22Rv1 (cell line): Measurements from ENCODE around the gene PDGFB.

Experiments used
- H3K27ac ChIP-seq: fragments of 450-650 bp; 2 replicates; pipeline ENCODE4 v1.5.1; 2017
- ZFX ChIP-seq: fragments of 450-650 bp; IDR thresholded peaks from 2 replicates; pipeline ENCODE4 v1.6.1; 2017; ENCODE audit warnings: antibody characterized with exemption, borderline replicate concordance
- TF ChIP-seq, protein P1 (sequence below): fragments of 450-650 bp; IDR thresholded peaks from 2 replicates; pipeline ENCODE4 v1.5.1; 2017; ENCODE audit warnings: mild to moderate bottlenecking

Gene PDGFB

DNA sequence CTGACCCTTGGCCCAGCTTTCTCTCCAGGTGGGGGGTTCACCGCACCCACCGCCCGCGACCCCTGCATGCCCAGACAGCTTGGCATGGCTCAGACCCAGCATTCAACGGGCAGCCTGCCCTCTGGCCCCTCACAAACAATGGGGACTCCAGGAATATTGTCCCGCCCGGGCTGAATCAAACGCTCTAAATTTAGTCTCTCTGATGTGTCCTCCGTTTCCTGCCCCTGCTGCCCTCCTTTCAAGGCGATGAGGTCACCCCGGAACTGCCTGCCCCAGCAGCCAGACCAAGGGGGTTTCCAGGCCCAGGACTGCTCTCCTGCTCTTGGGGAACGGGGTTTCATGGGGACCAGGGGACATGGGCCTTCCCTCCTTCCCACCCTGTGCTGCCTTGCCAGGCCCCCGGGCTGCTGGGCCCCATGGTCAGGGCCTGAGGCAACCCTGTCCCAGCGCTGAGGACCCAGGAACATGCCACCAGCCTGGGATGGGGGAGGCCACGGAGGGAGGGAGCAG, 10.1 kb upstream of the PDGFB start:
- no peak for TF ChIP-seq ZFX
- TF ChIP-seq, protein P1, sequence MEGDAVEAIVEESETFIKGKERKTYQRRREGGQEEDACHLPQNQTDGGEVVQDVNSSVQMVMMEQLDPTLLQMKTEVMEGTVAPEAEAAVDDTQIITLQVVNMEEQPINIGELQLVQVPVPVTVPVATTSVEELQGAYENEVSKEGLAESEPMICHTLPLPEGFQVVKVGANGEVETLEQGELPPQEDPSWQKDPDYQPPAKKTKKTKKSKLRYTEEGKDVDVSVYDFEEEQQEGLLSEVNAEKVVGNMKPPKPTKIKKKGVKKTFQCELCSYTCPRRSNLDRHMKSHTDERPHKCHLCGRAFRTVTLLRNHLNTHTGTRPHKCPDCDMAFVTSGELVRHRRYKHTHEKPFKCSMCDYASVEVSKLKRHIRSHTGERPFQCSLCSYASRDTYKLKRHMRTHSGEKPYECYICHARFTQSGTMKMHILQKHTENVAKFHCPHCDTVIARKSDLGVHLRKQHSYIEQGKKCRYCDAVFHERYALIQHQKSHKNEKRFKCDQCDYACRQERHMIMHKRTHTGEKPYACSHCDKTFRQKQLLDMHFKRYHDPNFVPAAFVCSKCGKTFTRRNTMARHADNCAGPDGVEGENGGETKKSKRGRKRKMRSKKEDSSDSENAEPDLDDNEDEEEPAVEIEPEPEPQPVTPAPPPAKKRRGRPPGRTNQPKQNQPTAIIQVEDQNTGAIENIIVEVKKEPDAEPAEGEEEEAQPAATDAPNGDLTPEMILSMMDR: no peak
- no peak overlapping the region for H3K27ac ChIP-seq

GRCh38 chr22:39254122-39254521, 9.3 kb upstream of the PDGFB start:
- H3K27ac ChIP-seq: no peak overlapping the region
- TF ChIP-seq ZFX: no peak
- TF ChIP-seq, protein P1: no peak

- peak overlapping the region; percentile 13; the same call in 1 of the 2 replicates for H3K27ac ChIP-seq
Observed at GRCh38 chr22:39253435-39254070, 8.8 kb upstream of the PDGFB start.

DNA sequence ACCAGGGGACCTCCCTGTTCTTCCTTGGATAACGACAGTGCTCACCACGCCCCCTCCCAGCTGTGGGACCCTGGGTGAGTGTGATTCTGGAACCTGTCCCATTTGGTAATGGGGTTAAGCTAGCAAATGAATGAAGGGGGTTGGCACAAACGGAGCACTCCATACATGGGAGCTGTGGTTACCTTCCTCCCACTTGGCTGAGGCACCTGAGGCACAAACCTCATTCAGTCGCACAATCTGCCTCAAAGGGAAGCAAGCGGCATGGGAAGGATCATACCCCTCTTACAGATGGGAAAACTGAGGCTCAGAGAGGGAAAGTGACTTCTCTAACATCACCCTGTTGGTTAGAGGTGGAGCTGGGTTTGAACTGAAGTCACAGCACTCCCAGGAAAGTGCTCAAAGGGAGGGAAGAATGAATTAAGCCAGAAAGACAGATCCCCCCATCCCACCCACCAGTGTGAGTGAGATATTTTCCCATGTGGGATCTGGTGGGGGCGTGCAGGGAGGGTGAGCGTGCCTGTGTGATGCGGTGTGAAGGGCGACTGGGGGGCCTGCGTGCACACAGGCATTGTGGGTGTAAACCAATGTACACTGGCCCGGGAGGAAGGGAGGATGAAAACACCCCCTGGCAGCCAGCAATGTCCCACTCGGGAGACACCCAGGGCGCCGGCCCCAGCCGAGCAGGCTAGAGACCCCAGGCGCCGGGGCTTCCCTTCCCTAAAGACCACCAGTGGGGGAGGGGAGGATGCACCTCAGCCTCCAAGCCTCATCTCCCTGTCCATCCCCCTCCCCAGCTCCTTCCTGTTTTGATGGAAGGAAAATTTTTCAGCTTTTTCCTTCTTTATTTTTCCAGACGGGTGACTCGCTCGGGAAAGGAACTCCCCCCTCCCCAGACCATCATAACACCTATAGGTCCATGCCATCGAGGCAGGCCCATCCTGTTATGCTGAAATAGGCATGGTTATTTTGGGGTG, 8.0 kb upstream of the PDGFB start:
- H3K27ac ChIP-seq: no peak overlapping the region; the same call in 1 of the 2 replicates
- no peak for TF ChIP-seq ZFX
- TF ChIP-seq, protein P1: no peak

More at GRCh38 chr22:39253435-39254070, 8.8 kb upstream of the PDGFB start:
- no peak for TF ChIP-seq ZFX
- TF ChIP-seq, protein P1: no peak

DNA sequence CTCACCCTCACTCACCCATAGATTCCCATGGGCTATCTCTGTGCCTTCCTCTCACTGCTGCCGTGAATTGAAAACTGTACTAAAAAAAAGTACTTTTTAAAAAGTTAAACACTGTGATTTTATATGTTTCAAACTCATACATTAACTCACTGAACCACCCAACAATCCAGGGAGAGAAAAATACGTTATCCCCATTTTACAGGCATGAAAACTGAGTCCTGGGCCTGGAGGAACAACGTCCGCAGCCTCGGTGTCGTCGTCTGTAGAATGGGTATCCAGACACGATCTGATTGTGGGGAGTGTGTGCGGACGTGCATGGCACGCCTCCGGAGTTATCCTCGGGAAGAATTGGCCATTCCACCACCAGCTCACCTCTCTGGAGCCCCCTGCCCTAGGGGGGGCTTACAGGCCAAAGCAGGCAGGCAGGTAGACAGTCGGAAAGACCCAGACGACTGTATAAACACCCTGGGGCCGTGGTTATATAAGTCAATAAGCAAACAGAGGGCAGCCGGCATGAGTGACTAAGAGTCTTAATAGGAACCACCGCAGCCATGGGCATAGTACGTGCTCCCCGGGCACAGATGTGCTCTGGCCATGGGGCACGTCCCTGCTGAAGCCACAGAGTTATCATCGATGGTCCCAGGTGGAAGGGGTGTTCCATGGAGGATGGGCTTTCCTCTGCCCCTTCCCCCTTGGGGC, 7.1 kb upstream of the PDGFB start:
- no peak for TF ChIP-seq ZFX
- TF ChIP-seq, protein P1: no peak
- H3K27ac ChIP-seq: no peak overlapping the region

DNA sequence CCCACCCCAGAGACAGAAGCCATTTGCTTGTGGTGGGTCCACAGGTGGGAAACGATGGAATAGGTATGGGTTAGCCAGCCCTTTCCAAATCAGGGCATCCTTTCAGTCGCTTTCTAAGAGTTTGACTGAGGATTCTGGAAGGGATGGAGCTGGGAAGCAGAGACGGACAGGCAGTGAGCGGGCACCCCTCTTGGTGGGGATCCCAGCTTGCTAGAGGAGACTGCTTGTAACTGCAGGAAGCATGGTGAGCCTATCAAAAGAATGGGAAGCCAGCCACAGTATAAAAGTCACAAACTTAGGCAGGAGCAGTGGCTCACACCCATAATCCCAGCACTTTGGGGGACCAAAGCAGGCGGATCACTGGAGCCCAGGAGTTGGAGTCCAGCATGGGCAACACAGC, 6.1 kb upstream of the PDGFB start:
- no peak for TF ChIP-seq ZFX
- TF ChIP-seq, protein P1: no peak
- H3K27ac ChIP-seq: no peak overlapping the region
